ENCODE results near the gene TRAT1. TPM values are rescaled to one million over a fixed set of nuclear protein-coding genes. Genes with fewer than 3 reads are reported as not detected.

The TRAT1 gene
- total RNA-seq, 2 experiments from 2014 or later, result 54.5 to 56.0 TPM

- peaks cover 37% of the 10 kb centered on the region for H3K36me3 Mint-ChIP-seq
- peaks cover 47% of the 10 kb centered on the region for H3K4me1 Mint-ChIP-seq
- POLR2A ChIA-PET, result no interaction called here
- ATAC-seq (ENCODE audit: low read depth) (no peak), DNase-seq (no peak)
- H3K4me3 Mint-ChIP-seq, result no peak overlapping the region
- no peaks in the 10 kb centered on the region for H3K27me3 Mint-ChIP-seq
- H3K9me3 Mint-ChIP-seq, result peaks cover 3% of the 10 kb centered on the region
- H3K27ac Mint-ChIP-seq, result no peak overlapping the region
Observed at GRCh38 chr3:108830381-108830780, 7.8 kb downstream of the TRAT1 start.

DNA sequence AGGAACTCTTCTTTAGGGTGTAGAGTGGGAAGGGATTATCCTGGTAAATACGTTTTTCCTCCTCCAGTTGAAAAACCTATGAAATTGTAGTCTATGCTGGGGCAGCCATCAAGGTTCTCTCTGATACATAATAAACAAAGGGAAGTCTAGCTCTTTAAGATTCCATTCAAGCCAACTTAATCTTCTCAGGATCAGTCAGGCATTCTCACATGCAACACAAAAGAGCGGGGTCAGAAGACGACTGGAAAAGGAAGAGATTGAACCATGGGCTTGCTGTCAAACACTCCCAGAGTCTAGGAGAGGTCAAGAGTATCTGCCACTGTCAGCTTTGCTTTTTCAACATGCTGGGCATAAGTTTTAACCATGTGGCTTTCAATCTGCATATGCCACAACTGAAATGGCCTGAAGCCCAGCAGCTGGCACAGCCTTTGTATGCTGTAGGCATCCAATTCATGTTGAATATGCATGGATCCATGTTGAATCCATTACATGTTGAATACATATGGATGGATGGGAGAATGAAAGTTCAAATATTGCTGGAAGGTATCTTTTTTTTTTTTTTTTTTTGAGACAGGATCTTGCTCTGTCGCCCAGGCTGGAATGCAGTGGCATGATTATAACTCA is 8.5 kb downstream of the TRAT1 start:
- H3K9me3 Mint-ChIP-seq, result peaks cover 3% of the 10 kb centered on the region
- no peaks in the 10 kb centered on the region for H3K27me3 Mint-ChIP-seq
- no peak for ATAC-seq (ENCODE audit: low read depth)
- DNase-seq, result no peak
- no peak overlapping the region for H3K4me3 Mint-ChIP-seq
- no peak overlapping the region for H3K27ac Mint-ChIP-seq
- peaks cover 50% of the 10 kb centered on the region for H3K4me1 Mint-ChIP-seq
- H3K36me3 Mint-ChIP-seq, result peaks cover 37% of the 10 kb centered on the region
- POLR2A ChIA-PET, result no interaction called here

DNA sequence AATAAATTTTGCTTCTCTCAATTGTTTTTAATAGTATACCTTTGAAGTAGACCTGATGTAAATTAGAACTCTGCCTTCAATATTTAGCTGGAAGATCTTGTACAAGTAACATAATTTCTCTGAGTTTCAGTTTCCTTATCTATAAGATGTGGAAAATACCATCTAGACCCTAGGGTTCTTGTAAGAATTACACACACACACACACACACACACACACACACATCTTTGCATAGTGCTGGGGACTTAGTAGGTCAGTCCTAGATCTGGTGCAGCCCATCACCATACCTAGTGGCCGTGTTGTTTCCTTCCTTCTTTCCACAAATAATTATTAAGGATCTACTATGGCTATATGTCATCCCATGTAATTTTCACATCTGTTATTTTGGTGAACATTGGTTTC is 11.0 kb downstream of the TRAT1 start:
- ATAC-seq (ENCODE audit: low read depth), result peak; percentile 15
- peaks cover 36% of the 10 kb centered on the region for H3K36me3 Mint-ChIP-seq
- no peak for DNase-seq
- H3K9me3 Mint-ChIP-seq, result peaks cover 1% of the 10 kb centered on the region
- peak overlapping the region; percentile 78 for H3K4me3 Mint-ChIP-seq
- H3K27ac Mint-ChIP-seq, result peak overlapping the region; percentile 88
- no peaks in the 10 kb centered on the region for H3K27me3 Mint-ChIP-seq
- POLR2A ChIA-PET, result interaction anchor here (1.2 to 1.7 kb wide), 4 partner anchors 9 to 13 kb away, joined by 3 to 5 read pairs (median 3); partner anchors contain the start of gene TRAT1
- H3K4me1 Mint-ChIP-seq, result peaks cover 53% of the 10 kb centered on the region

GRCh38 chr3:108834551-108834950 is 12.0 kb downstream of the TRAT1 start:
- Mint-ChIP-seq H3K27ac (peak overlapping the region; percentile 88), H3K27me3 (no peaks in the 10 kb centered on the region), H3K9me3 (no peaks in the 10 kb centered on the region), H3K4me3 (peak overlapping the region; percentile 78), H3K36me3 (peaks cover 33% of the 10 kb centered on the region), H3K4me1 (peaks cover 56% of the 10 kb centered on the region)
- DNase-seq (no peak), ATAC-seq (ENCODE audit: low read depth) (peak; percentile 9)
- POLR2A ChIA-PET, result interaction anchor here (0.6 to 1.6 kb wide), 3 partner anchors 10 to 246 kb away, joined by 3 to 5 read pairs (median 4); partner anchors contain the start of genes CIP2A and DZIP3

- H3K27me3 Mint-ChIP-seq, result no peaks in the 10 kb centered on the region
- H3K4me1 Mint-ChIP-seq, result peaks cover 54% of the 10 kb centered on the region
- POLR2A ChIA-PET, result interaction anchor here (0.6 to 1.6 kb wide), 3 partner anchors 11 to 246 kb away, joined by 3 to 5 read pairs (median 4); partner anchors contain the start of genes CIP2A and DZIP3
- ATAC-seq (ENCODE audit: low read depth) (peak; percentile 62), DNase-seq (no peak)
- peak overlapping the region; percentile 88 for H3K27ac Mint-ChIP-seq
- peak overlapping the region; percentile 78 for H3K4me3 Mint-ChIP-seq
- peaks cover 32% of the 10 kb centered on the region for H3K36me3 Mint-ChIP-seq
- peaks cover under 1% of the 10 kb centered on the region for H3K9me3 Mint-ChIP-seq
Observed at GRCh38 chr3:108835101-108835500, 12.5 kb downstream of the TRAT1 start.

DNA sequence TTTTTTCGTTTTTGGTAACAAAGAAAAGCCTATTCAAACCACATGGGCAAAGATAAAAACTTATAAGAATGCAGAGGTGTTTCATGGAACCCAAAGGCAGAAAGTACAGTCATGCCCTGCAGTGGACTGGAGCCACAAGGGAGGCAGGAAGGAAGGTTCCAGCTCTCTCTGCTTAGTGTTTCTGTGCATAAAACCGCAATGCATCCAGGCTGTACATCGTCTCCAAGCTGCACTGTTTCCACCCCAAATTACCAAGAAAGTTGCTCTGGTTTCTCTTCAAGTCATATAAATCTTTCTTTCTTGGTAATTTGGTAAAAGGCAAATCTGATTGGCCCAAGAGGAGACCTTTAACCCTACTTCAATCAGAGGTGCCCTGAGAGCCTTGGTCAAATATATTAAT is 15.8 kb downstream of the TRAT1 start:
- Mint-ChIP-seq H3K4me1 (peaks cover 59% of the 10 kb centered on the region), H3K27ac (no peak overlapping the region), H3K4me3 (peak overlapping the region; percentile 32), H3K27me3 (no peaks in the 10 kb centered on the region), H3K36me3 (peaks cover 35% of the 10 kb centered on the region), H3K9me3 (peaks cover 2% of the 10 kb centered on the region)
- DNase-seq (no peak), ATAC-seq (ENCODE audit: low read depth) (peak; percentile 85)
- POLR2A ChIA-PET, result interaction anchor here (1.4 to 1.5 kb wide), 3 partner anchors 9 to 249 kb away, joined by 5 to 7 read pairs (median 5); partner anchors contain the start of genes CIP2A and DZIP3

DNA sequence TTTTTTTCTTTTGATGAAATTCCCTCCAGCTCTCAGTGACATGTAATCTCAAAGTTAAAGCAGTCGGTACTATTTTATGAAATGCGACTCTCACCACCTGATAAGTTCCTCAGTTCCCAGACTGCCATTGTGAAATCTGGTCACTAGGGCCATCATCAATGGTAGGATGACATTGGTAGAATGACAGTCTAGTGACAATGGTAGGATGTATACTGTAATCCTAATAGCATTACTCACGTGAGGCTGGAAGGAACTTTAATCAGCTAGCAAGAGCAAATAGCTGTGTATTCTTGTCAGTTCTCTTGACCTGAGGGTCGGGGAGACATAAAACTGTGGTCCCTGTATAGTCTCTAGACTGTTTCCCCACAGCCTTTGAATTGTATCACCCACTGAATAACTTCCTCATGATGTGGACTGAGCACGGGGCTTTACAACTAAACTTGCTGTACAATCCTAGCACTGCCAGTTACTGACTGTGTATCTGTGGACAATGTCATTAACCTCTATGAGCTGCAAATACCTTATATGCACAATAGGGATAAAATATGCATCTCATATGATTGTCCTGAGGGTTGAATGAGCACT is 23.2 kb downstream of the TRAT1 start:
- H3K9me3 Mint-ChIP-seq, result peaks cover 3% of the 10 kb centered on the region
- DNase-seq (no peak), ATAC-seq (ENCODE audit: low read depth) (peak; percentile 34)
- peak overlapping the region; percentile 11 for H3K27ac Mint-ChIP-seq
- H3K36me3 Mint-ChIP-seq, result peaks cover 58% of the 10 kb centered on the region
- H3K27me3 Mint-ChIP-seq, result no peaks in the 10 kb centered on the region
- POLR2A ChIA-PET, result no interaction called here
- no peak overlapping the region for H3K4me3 Mint-ChIP-seq
- H3K4me1 Mint-ChIP-seq, result peaks cover 51% of the 10 kb centered on the region

DNA sequence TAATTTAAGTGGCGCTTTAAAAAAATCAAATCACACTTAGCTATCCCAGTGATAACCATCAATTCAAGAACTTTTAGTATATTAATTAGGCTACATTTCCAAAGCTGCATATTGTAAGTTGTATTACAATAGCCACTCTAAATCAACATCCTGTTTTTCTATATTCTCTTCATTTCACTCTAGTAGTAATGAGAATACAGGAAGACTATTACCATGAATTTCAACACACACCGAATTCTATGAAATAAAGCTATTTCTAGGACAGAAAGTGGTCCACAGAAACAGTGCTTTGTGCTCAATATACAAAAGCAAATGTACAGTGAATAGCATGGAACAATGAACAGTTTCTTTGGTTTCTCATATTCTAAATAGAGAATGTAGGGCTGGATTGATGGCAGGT is 24.6 kb downstream of the TRAT1 start:
- peak; percentile 69 for ATAC-seq (ENCODE audit: low read depth)
- H3K36me3 Mint-ChIP-seq, result peaks cover 62% of the 10 kb centered on the region
- H3K4me1 Mint-ChIP-seq, result peaks cover 42% of the 10 kb centered on the region
- H3K27me3 Mint-ChIP-seq, result no peaks in the 10 kb centered on the region
- peak overlapping the region; percentile 64 for H3K27ac Mint-ChIP-seq
- H3K4me3 Mint-ChIP-seq, result peak overlapping the region; percentile 59
- peaks cover 3% of the 10 kb centered on the region for H3K9me3 Mint-ChIP-seq
- DNase-seq, result no peak
- POLR2A ChIA-PET, result interaction anchor here (0.8 to 1.6 kb wide), 5 partner anchors 9 to 41 kb away, joined by 3 to 7 read pairs (median 3); partner anchors contain the start of gene TRAT1

DNA sequence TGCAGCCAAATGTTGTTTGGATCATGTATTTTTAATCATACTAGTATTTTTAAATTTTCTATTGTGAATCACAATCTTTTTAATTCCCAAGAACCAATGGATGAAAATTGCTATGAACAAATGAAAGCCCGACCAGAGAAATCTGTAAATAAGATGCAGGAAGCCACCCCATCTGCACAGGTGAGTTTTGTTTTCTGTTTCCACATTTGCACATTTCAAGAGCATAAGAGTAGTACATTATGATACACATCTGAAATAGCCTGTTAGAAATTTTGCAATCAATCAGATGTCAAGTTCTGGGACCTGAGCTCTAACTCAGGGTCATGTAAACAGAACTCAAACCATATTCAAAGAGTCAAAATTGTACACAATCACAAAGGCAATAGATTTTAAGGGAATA is 26.5 kb downstream of the TRAT1 start:
- Mint-ChIP-seq H3K27me3 (no peaks in the 10 kb centered on the region), H3K4me1 (peaks cover 34% of the 10 kb centered on the region), H3K27ac (no peak overlapping the region), H3K4me3 (no peak overlapping the region), H3K36me3 (peaks cover 58% of the 10 kb centered on the region), H3K9me3 (peaks cover 3% of the 10 kb centered on the region)
- DNase-seq, result no peak
- ATAC-seq (ENCODE audit: low read depth), result no peak
- POLR2A ChIA-PET, result interaction anchor here (1.2 kb wide), 1 partner anchor 10 kb away, joined by 5 read pairs; no protein-coding TSS in a partner anchor

GRCh38 chr3:108861401-108861800 is 38.8 kb downstream of the TRAT1 start:
- no peak for ATAC-seq (ENCODE audit: low read depth)
- POLR2A ChIA-PET, result no interaction called here
- H3K4me1 Mint-ChIP-seq, result peaks cover 24% of the 10 kb centered on the region
- peaks cover 12% of the 10 kb centered on the region for H3K9me3 Mint-ChIP-seq
- no peak for DNase-seq
- peaks cover 64% of the 10 kb centered on the region for H3K36me3 Mint-ChIP-seq
- H3K27me3 Mint-ChIP-seq, result no peaks in the 10 kb centered on the region
- no peak overlapping the region for H3K4me3 Mint-ChIP-seq
- no peak overlapping the region for H3K27ac Mint-ChIP-seq

DNA sequence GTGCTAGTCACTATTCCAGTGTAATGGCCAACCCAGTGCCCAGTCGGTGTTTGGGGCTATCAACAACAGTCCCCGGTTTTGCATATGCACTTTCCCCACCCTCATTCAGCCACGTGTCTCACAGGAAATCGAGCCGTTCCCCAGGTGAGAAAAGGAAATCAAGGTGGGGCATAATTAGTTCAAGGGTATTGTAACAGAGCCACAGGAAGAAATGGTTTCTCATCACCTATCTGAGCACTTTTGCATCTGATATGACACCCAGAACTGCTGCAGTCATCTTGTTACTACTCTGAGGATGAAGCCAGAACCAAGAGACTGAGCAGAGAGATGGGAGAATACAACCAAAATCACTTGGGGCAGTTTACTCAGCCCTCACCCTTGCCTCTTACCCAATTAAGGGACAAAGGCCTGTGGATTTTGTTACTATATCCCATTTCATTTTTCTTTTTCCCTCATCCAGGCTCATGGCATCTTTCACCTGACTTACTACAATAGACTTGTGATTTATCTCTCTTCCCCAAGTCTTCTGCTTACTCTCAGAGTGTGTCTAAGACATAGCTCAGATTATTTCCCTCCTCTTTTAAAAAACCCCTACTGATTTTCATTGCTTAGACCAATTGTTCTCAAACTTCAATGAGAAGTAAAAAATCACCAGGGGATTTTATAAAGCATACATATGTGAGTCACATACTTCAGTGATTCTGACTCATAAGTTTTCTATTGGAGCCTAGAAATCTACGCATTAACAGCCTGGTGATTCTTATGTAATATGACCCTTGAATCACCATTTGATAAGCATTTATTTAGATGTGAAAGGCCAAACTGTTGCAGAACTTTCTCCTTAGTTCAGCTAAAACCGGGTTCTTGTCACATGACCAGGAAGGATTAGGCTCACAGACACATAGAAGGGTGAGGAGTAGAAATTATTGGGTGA is 40.5 kb downstream of the TRAT1 start:
- POLR2A ChIA-PET, result no interaction called here
- peaks cover 24% of the 10 kb centered on the region for H3K4me1 Mint-ChIP-seq
- peaks cover 53% of the 10 kb centered on the region for H3K36me3 Mint-ChIP-seq
- peak overlapping the region; percentile 17 for H3K4me3 Mint-ChIP-seq
- ATAC-seq (ENCODE audit: low read depth) (peak; percentile 65), DNase-seq (no peak)
- peak overlapping the region; percentile 64 for H3K27ac Mint-ChIP-seq
- H3K9me3 Mint-ChIP-seq, result peaks cover 12% of the 10 kb centered on the region
- no peaks in the 10 kb centered on the region for H3K27me3 Mint-ChIP-seq

GRCh38 chr3:108863799-108864135 is 41.2 kb downstream of the TRAT1 start:
- Mint-ChIP-seq H3K4me1 (peaks cover 24% of the 10 kb centered on the region), H3K9me3 (peaks cover 12% of the 10 kb centered on the region), H3K36me3 (peaks cover 48% of the 10 kb centered on the region), H3K27me3 (no peaks in the 10 kb centered on the region), H3K27ac (peak overlapping the region; percentile 11), H3K4me3 (no peak overlapping the region)
- POLR2A ChIA-PET, result no interaction called here
- ATAC-seq (ENCODE audit: low read depth) (no peak), DNase-seq (no peak)

DNA sequence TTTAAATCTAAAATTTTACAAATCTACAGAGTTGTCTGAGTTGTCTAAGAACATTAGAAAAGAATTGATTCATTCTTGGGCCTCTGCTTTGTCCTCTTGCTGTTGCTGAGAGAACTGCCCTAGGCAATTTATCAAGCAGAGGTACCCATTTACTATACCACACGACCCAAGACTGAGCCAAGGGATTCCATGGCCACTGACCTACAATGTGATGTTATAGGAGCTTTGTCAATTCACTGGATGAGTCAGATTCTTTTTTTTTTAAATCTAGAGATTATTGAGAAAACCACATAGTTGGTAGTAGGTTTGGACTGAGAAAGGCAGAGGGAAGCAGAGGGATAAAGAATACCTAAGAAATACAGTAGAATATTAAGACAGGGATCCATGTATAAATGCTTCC is 55.3 kb downstream of the TRAT1 start:
- H3K4me3 Mint-ChIP-seq, result no peak overlapping the region
- peaks cover 10% of the 10 kb centered on the region for H3K9me3 Mint-ChIP-seq
- POLR2A ChIA-PET, result no interaction called here
- no peaks in the 10 kb centered on the region for H3K4me1 Mint-ChIP-seq
- H3K27ac Mint-ChIP-seq, result no peak overlapping the region
- H3K27me3 Mint-ChIP-seq, result no peaks in the 10 kb centered on the region
- ATAC-seq (ENCODE audit: low read depth), result no peak
- no peak for DNase-seq
- peaks cover 5% of the 10 kb centered on the region for H3K36me3 Mint-ChIP-seq

All from activated naive CD8-positive, alpha-beta T cell treated with anti-CD3 and anti-CD28 coated beads, Interleukin-2, amount 10 ng/mL, durations not matched to agents 7 days and 5 days (primary cell).